HepG2 (cell line): ENCODE results near the gene RRP8. TPM values are rescaled to one million over a fixed set of nuclear protein-coding genes. Genes with fewer than 3 reads are reported as not detected.

ENCODE experiments used
- ATF3 ChIP-seq: sonication (generic); formaldehyde crosslinking; IDR thresholded peaks from 2 replicates; pipeline ENCODE4 v1.4.0; 2020; ENCODE audit warnings: missing genetic modification reagents
- ATRX ChIP-seq: sonication (generic); formaldehyde crosslinking; IDR thresholded peaks from 2 replicates; pipeline ENCODE4 v1.4.0; 2020; ENCODE audit warnings: missing genetic modification reagents, borderline replicate concordance
- BATF2 ChIP-seq: sonication (generic); formaldehyde crosslinking; IDR thresholded peaks from 2 replicates; pipeline ENCODE4 v1.8.0; 2022; ENCODE audit warnings: mild to moderate bottlenecking, missing genetic modification reagents, moderate library complexity
- CBX1 ChIP-seq: IDR thresholded peaks from one replicate; pipeline ENCODE4 v1.6.1; 2016; ENCODE audit warnings: antibody characterized with exemption, low read depth
- CEBPG ChIP-seq: IDR thresholded peaks from 2 replicates; pipeline ENCODE4 v1.6.1; 2016
- CEBPZ ChIP-seq: IDR thresholded peaks from 2 replicates; pipeline ENCODE4 v1.6.1; 2012; ENCODE audit warnings: low read length, improper control_type of control experiment
- CREM ChIP-seq, 2 experiments: sonication (generic) in 1 of 2; formaldehyde crosslinking in 1 of 2; IDR thresholded peaks; 2 replicates each; pipeline versions ENCODE4 v1.4.0 to v1.6.1; 2016 to 2020; ENCODE audit warnings: antibody characterized with exemption in 1 of 2, mild to moderate bottlenecking in 1 of 2, missing genetic modification reagents in 1 of 2
- DPF2 ChIP-seq: sonication (generic); formaldehyde crosslinking; IDR thresholded peaks from 2 replicates; pipeline ENCODE4 v1.4.0; 2020; ENCODE audit warnings: mild to moderate bottlenecking, low read depth, missing genetic modification reagents, borderline replicate concordance
- FLYWCH1 ChIP-seq: sonication (generic); formaldehyde crosslinking; IDR thresholded peaks from 2 replicates; pipeline ENCODE4 v1.8.1; 2023; ENCODE audit warnings: mild to moderate bottlenecking, missing genetic modification reagents
- FOXJ3 ChIP-seq: sonication (generic); formaldehyde crosslinking; IDR thresholded peaks from 2 replicates; pipeline ENCODE4 v1.4.0; 2020; ENCODE audit warnings: missing genetic modification reagents, mild to moderate bottlenecking, borderline replicate concordance
- FOXM1 ChIP-seq: sonication (generic); formaldehyde crosslinking; IDR thresholded peaks from 2 replicates; pipeline ENCODE4 v1.5.0; 2020; ENCODE audit warnings: missing genetic modification reagents
- HNRNPUL1 ChIP-seq: fragments of 200-400 bp; formaldehyde crosslinking; IDR thresholded peaks from 2 replicates; pipeline ENCODE4 v1.6.1; 2017; ENCODE audit warnings: low read depth, mild to moderate bottlenecking, low read length, moderate library complexity
- IKZF4 ChIP-seq: sonication (generic); formaldehyde crosslinking; IDR thresholded peaks from 2 replicates; pipeline ENCODE4 v1.5.1; 2020; ENCODE audit warnings: borderline replicate concordance, mild to moderate bottlenecking, low read depth, missing genetic modification reagents; ENCODE audit errors: not compliant biosample characterization
- MTF2 ChIP-seq: sonication (generic); formaldehyde crosslinking; IDR thresholded peaks from 2 replicates; pipeline ENCODE4 v1.5.0; 2020; ENCODE audit warnings: missing genetic modification reagents, borderline replicate concordance
- NBN ChIP-seq: fragments of 450-650 bp; conservative IDR thresholded peaks from 2 replicates; pipeline ENCODE4 v1.6.1; 2017
- RXRB ChIP-seq: IDR thresholded peaks from 2 replicates; pipeline ENCODE4 v1.6.1; 2016; ENCODE audit warnings: borderline replicate concordance, missing genetic modification reagents, missing compliant biosample characterization
- SMAD9 ChIP-seq: sonication (generic); formaldehyde crosslinking; IDR thresholded peaks from 2 replicates; pipeline ENCODE4 v1.5.1; 2020; ENCODE audit warnings: mild to moderate bottlenecking, missing genetic modification reagents
- SOX6 ChIP-seq, 2 experiments: fragments of 450-650 bp in 1 of 2; sonication (generic) in 1 of 2; formaldehyde crosslinking in 1 of 2; IDR thresholded peaks; 2 replicates each; pipeline versions ENCODE4 v1.4.0 to v1.6.1; 2017 to 2020; ENCODE audit warnings: antibody characterized with exemption in 1 of 2, mild to moderate bottlenecking in 1 of 2, missing genetic modification reagents in 1 of 2
- THAP11 ChIP-seq: IDR thresholded peaks from 2 replicates; pipeline ENCODE4 v1.6.1; 2016; ENCODE audit warnings: missing biosample characterization, missing genetic modification reagents
- ZBTB25 ChIP-seq: IDR thresholded peaks from 2 replicates; pipeline ENCODE4 v1.6.1; 2018; ENCODE audit warnings: missing genetic modification reagents
- ZBTB7A ChIP-seq: sonication (generic); formaldehyde crosslinking; IDR thresholded peaks from 2 replicates; pipeline ENCODE4 v1.8.0; 2022; ENCODE audit warnings: mild to moderate bottlenecking, missing genetic modification reagents
- ZNF354B ChIP-seq: sonication (generic); formaldehyde crosslinking; IDR thresholded peaks from 2 replicates; pipeline ENCODE4 v1.8.0; 2022; ENCODE audit warnings: mild to moderate bottlenecking, missing genetic modification reagents
- ZNF576 ChIP-seq: sonication (generic); formaldehyde crosslinking; IDR thresholded peaks from 2 replicates; pipeline ENCODE4 v1.4.0; 2020; ENCODE audit warnings: mild to moderate bottlenecking, missing genetic modification reagents
- ZNF605 ChIP-seq: sonication (generic); formaldehyde crosslinking; IDR thresholded peaks from 2 replicates; pipeline ENCODE4 v1.8.0; 2022; ENCODE audit warnings: mild to moderate bottlenecking, missing genetic modification reagents
- polyA plus RNA-seq, 8 experiments: library from polyadenylated mRNA; depleted of rRNA in 3 of 8; stranded (reverse) in 7 of 8; unstranded in 1 of 8; fragments of >200 nt; fragmentation: Illumina TruSeq in 4 of 8; extraction: Trizol in 4 of 8; gene quantifications; 2 replicates each; pipeline versions ENCODE4 v1.2.1 to v1.2.3, GENCODE V29; 2011 to 2016; ENCODE audit warnings: low read depth in 4 of 8, missing spikeins in 1 of 8, mixed read lengths in 1 of 8; ENCODE audit not compliant: insufficient read depth in 1 of 8
- total RNA-seq, 5 experiments: library from RNA; depleted of rRNA; stranded (reverse); fragments of >200 nt; fragmentation: Illumina TruSeq; extraction: Trizol; gene quantifications; 2 replicates each; pipeline ENCODE4 v1.2.3, GENCODE V29; 2016; ENCODE audit warnings: low read depth in 1 of 5

RRP8 gene
- total and polyA plus RNA-seq, 2 of the 13 experiments (the other 11 are each of a cell fraction or from before 2014, with no cell fraction given): 7.2 to 21.6 TPM

GRCh38 chr11:6603287-6604080, at the start of gene RRP8, which contains the start of gene ILK (continued):
- TF ChIP-seq ZBTB7A (CRISPR knock-in tag): peak; percentile 24; the same call in 1 of the 2 replicates
- TF ChIP-seq BATF2 (CRISPR knock-in tag): 0 out of 2 replicates have a peak, but pooled peaks have one; percentile 30
- peak; percentile 87 for TF ChIP-seq CBX1
- 0 out of 2 replicates have a peak, but pooled peaks have one; percentile 65 for TF ChIP-seq FLYWCH1
- TF ChIP-seq CREM (IDR thresholded peaks at IDR 0.05): peak; percentile 64
- TF ChIP-seq CREM (CRISPR knock-in tag; IDR thresholded peaks at IDR 0.05): no peak
- peak; percentile 86; the same call in 1 of the 2 replicates for TF ChIP-seq ZBTB25
- TF ChIP-seq CEBPG (CRISPR knock-in tag): peak; percentile 19; the same call in 1 of the 2 replicates
- TF ChIP-seq ATF3 (CRISPR knock-in tag): no peak; the same call in 1 of the 2 replicates
- peak; percentile 68; the same call in 1 of the 2 replicates for TF ChIP-seq HNRNPUL1
- TF ChIP-seq SMAD9 (CRISPR knock-in tag): peak; percentile 77; the same call in 1 of the 2 replicates
- TF ChIP-seq ZNF354B (CRISPR knock-in tag): 0 out of 2 replicates have a peak, but pooled peaks have one; percentile 87
- no peak for TF ChIP-seq FOXM1 (CRISPR knock-in tag)
- TF ChIP-seq FOXJ3 (CRISPR knock-in tag): peak; percentile 21; the same call in 1 of the 2 replicates
- no peak for TF ChIP-seq CEBPZ
- no peak for TF ChIP-seq NBN
- peak; percentile 96 for TF ChIP-seq ZNF605 (CRISPR knock-in tag)
- TF ChIP-seq IKZF4: peak; percentile 24
- peak; percentile 89; the same call in 1 of the 2 replicates for TF ChIP-seq MTF2 (CRISPR knock-in tag)
- TF ChIP-seq ZNF576 (CRISPR knock-in tag): no peak
- no peak for TF ChIP-seq DPF2 (CRISPR knock-in tag)
- no peak for TF ChIP-seq ATRX (CRISPR knock-in tag)
- TF ChIP-seq RXRB (CRISPR knock-in tag): peak; percentile 73
- TF ChIP-seq THAP11: peak; percentile 91
- no peak for TF ChIP-seq SOX6 (IDR thresholded peaks at IDR 0.05)
- TF ChIP-seq SOX6 (CRISPR knock-in tag; IDR thresholded peaks at IDR 0.05): peak; percentile 57
